Naive B cell (primary cell): ENCODE results near the gene MEIS2. TPM values are rescaled to one million over a fixed set of nuclear protein-coding genes. Genes with fewer than 3 reads are reported as not detected.

Source experiments
- ATAC-seq, 2 donors: fragments of 150-1000 bp; cut with Tn5 transposase; 2 replicates each; pipeline ENCODE4 v1.10.0; 2021; ENCODE audit warnings: low read depth in 2 of 2, mild to moderate bottlenecking in 2 of 2, moderate library complexity in 2 of 2
- DNase-seq: peaks from one replicate; pipeline ENCODE4 v3.0.0; 2022
- H3K27ac Mint-ChIP-seq, 6 donors: one replicate each; pipeline ENCODE4 v1.8.0; 2020 to 2022; ENCODE audit warnings: mild to moderate bottlenecking in 6 of 6, mixed read lengths in 6 of 6, moderate library complexity in 5 of 6, inconsistent platforms in 2 of 6
- H3K27me3 Mint-ChIP-seq, 3 donors: one replicate each; pipeline ENCODE4 v1.8.0; 2021 to 2022; ENCODE audit warnings: mixed read lengths in 3 of 3, mild to moderate bottlenecking in 1 of 3
- H3K36me3 Mint-ChIP-seq, 2 donors: one replicate each; pipeline ENCODE4 v1.8.0; 2020 to 2022; ENCODE audit warnings: mixed read lengths in 2 of 2, inconsistent platforms in 1 of 2, mild to moderate bottlenecking in 1 of 2
- H3K4me1 Mint-ChIP-seq, 3 donors: one replicate each; pipeline ENCODE4 v1.8.0; 2020 to 2022; ENCODE audit warnings: mixed read lengths in 3 of 3, inconsistent platforms in 1 of 3, mild to moderate bottlenecking in 1 of 3, moderate library complexity in 1 of 3
- H3K4me3 Mint-ChIP-seq, 8 donors: one replicate each; pipeline ENCODE4 v1.8.0; 2020 to 2022; ENCODE audit warnings: mild to moderate bottlenecking in 8 of 8, mixed read lengths in 8 of 8, moderate library complexity in 8 of 8, inconsistent platforms in 2 of 8
- H3K9me3 Mint-ChIP-seq, 7 donors: one replicate each; pipeline ENCODE4 v1.8.0; 2020 to 2022; ENCODE audit warnings: mixed read lengths in 7 of 7, mild to moderate bottlenecking in 5 of 7, inconsistent platforms in 2 of 7, moderate library complexity in 1 of 7
- polyA plus RNA-seq, 6 donors: library from polyadenylated mRNA; unstranded; fragments of 300-500 nt; fragmentation: Illumina TruSeq; gene quantifications; one replicate each; pipeline ENCODE4 v1.2.3, GENCODE V29; 2021; ENCODE audit warnings: low read depth in 6 of 6

MEIS2 gene
- polyA plus RNA-seq, 6 donors from 2014 or later = not detected

- no peak overlapping the region for H3K4me3 Mint-ChIP-seq
- no peaks in the 10 kb centered on the region for H3K36me3 Mint-ChIP-seq
- ATAC-seq (no peak), DNase-seq (no peak)
- H3K27ac Mint-ChIP-seq = no peak overlapping the region
- H3K9me3 Mint-ChIP-seq = peaks cover 0 to 1% (median 0%) of the 10 kb centered on the region in 7 donors
- H3K27me3 Mint-ChIP-seq = no peaks in the 10 kb centered on the region
- no peaks in the 10 kb centered on the region for H3K4me1 Mint-ChIP-seq
Observed at GRCh38 chr15:36958606-36959005, 141.7 kb downstream of the MEIS2 start.

- peaks cover 0 to 1% (median 0%) of the 10 kb centered on the region in 7 donors for H3K9me3 Mint-ChIP-seq
- DNase-seq (no peak), ATAC-seq (no peak)
- no peak overlapping the region for H3K4me3 Mint-ChIP-seq
- H3K27me3 Mint-ChIP-seq = no peaks in the 10 kb centered on the region
- no peaks in the 10 kb centered on the region for H3K36me3 Mint-ChIP-seq
- no peaks in the 10 kb centered on the region for H3K4me1 Mint-ChIP-seq
- no peak overlapping the region for H3K27ac Mint-ChIP-seq
Observed at GRCh38 chr15:36954486-36954885, 145.9 kb downstream of the MEIS2 start.

GRCh38 chr15:36953346-36953745 lies 147.0 kb downstream of the MEIS2 start:
- H3K4me3 Mint-ChIP-seq = no peak overlapping the region
- peaks cover 0 to 1% (median 0%) of the 10 kb centered on the region in 7 donors for H3K9me3 Mint-ChIP-seq
- no peak overlapping the region for H3K27ac Mint-ChIP-seq
- no peaks in the 10 kb centered on the region for H3K36me3 Mint-ChIP-seq
- ATAC-seq (no peak), DNase-seq (no peak)
- H3K4me1 Mint-ChIP-seq = no peaks in the 10 kb centered on the region
- no peaks in the 10 kb centered on the region for H3K27me3 Mint-ChIP-seq

- Mint-ChIP-seq H3K36me3 (no peaks in the 10 kb centered on the region), H3K4me1 (no peaks in the 10 kb centered on the region), H3K9me3 (peaks cover 0 to 1% (median 0%) of the 10 kb centered on the region in 7 donors), H3K27ac (no peak overlapping the region), H3K27me3 (no peaks in the 10 kb centered on the region), H3K4me3 (no peak overlapping the region)
- DNase-seq (no peak), ATAC-seq (no peak)
Observed at GRCh38 chr15:36951731-36952247, 148.6 kb downstream of the MEIS2 start.

- Mint-ChIP-seq H3K4me3 (no peak overlapping the region), H3K27ac (no peak overlapping the region), H3K9me3 (no peaks in the 10 kb centered on the region), H3K27me3 (no peaks in the 10 kb centered on the region), H3K36me3 (no peaks in the 10 kb centered on the region), H3K4me1 (no peaks in the 10 kb centered on the region)
- DNase-seq = no peak
- ATAC-seq = no peak
Observed at GRCh38 chr15:36950371-36950770, 150.0 kb downstream of the MEIS2 start.

- no peak overlapping the region for H3K27ac Mint-ChIP-seq
- H3K9me3 Mint-ChIP-seq = peaks cover 0 to 4% (median 0%) of the 10 kb centered on the region in 7 donors
- no peaks in the 10 kb centered on the region for H3K36me3 Mint-ChIP-seq
- H3K4me1 Mint-ChIP-seq = no peaks in the 10 kb centered on the region
- no peak for DNase-seq
- ATAC-seq = no peak
- no peaks in the 10 kb centered on the region for H3K27me3 Mint-ChIP-seq
- H3K4me3 Mint-ChIP-seq = no peak overlapping the region
Observed at GRCh38 chr15:36948982-36949381, 151.4 kb downstream of the MEIS2 start.

GRCh38 chr15:36947035-36947719 lies 153.2 kb downstream of the MEIS2 start:
- ATAC-seq (no peak), DNase-seq (no peak)
- no peak overlapping the region for H3K4me3 Mint-ChIP-seq
- H3K27ac Mint-ChIP-seq = no peak overlapping the region
- H3K4me1 Mint-ChIP-seq = no peaks in the 10 kb centered on the region
- peaks cover 0 to 4% (median 0%) of the 10 kb centered on the region in 7 donors for H3K9me3 Mint-ChIP-seq
- H3K27me3 Mint-ChIP-seq = no peaks in the 10 kb centered on the region
- H3K36me3 Mint-ChIP-seq = no peaks in the 10 kb centered on the region

- H3K27ac Mint-ChIP-seq = no peak overlapping the region
Observed at GRCh38 chr15:36944442-36944841, 155.9 kb downstream of the MEIS2 start.

GRCh38 chr15:36943508-36944361 lies 156.6 kb downstream of the MEIS2 start:
- H3K4me1 Mint-ChIP-seq = no peaks in the 10 kb centered on the region
- no peak overlapping the region for H3K27ac Mint-ChIP-seq
- DNase-seq (no peak), ATAC-seq (no peak)
- H3K4me3 Mint-ChIP-seq = no peak overlapping the region
- H3K27me3 Mint-ChIP-seq = peaks cover 0 to 5% (median 0%) of the 10 kb centered on the region in 3 donors
- H3K36me3 Mint-ChIP-seq = no peaks in the 10 kb centered on the region
- H3K9me3 Mint-ChIP-seq = peaks cover 0 to 7% (median 0%) of the 10 kb centered on the region in 7 donors

More at GRCh38 chr15:36944442-36944841, 155.9 kb downstream of the MEIS2 start:
- Mint-ChIP-seq H3K4me1 (no peaks in the 10 kb centered on the region), H3K4me3 (no peak overlapping the region), H3K36me3 (no peaks in the 10 kb centered on the region), H3K9me3 (peaks cover 0 to 5% (median 0%) of the 10 kb centered on the region in 7 donors), H3K27me3 (no peaks in the 10 kb centered on the region)
- DNase-seq = no peak
- no peak for ATAC-seq

GRCh38 chr15:36942248-36942827 lies 158.0 kb downstream of the MEIS2 start:
- H3K4me1 Mint-ChIP-seq = no peaks in the 10 kb centered on the region
- no peak overlapping the region for H3K4me3 Mint-ChIP-seq
- H3K9me3 Mint-ChIP-seq = peaks cover 0 to 9% (median 0%) of the 10 kb centered on the region in 7 donors
- no peaks in the 10 kb centered on the region for H3K36me3 Mint-ChIP-seq
- H3K27ac Mint-ChIP-seq = no peak overlapping the region
- DNase-seq = no peak
- ATAC-seq = no peak
- H3K27me3 Mint-ChIP-seq = peaks cover 0 to 10% (median 4%) of the 10 kb centered on the region in 3 donors

GRCh38 chr15:36941798-36942197 lies 158.6 kb downstream of the MEIS2 start:
- ATAC-seq = no peak
- Mint-ChIP-seq H3K9me3 (peaks cover 0 to 9% (median 0%) of the 10 kb centered on the region in 7 donors), H3K36me3 (no peaks in the 10 kb centered on the region), H3K4me3 (no peak overlapping the region), H3K27me3 (peaks cover 0 to 10% (median 4%) of the 10 kb centered on the region in 3 donors), H3K4me1 (no peaks in the 10 kb centered on the region), H3K27ac (no peak overlapping the region)
- no peak for DNase-seq

GRCh38 chr15:36940636-36941260 lies 159.6 kb downstream of the MEIS2 start:
- Mint-ChIP-seq H3K27me3 (peaks cover 0 to 10% (median 4%) of the 10 kb centered on the region in 3 donors), H3K36me3 (no peaks in the 10 kb centered on the region), H3K27ac (no peak overlapping the region), H3K4me1 (no peaks in the 10 kb centered on the region), H3K4me3 (no peak overlapping the region), H3K9me3 (peaks cover 0 to 9% (median 0%) of the 10 kb centered on the region in 7 donors)
- DNase-seq (no peak), ATAC-seq (no peak)

GRCh38 chr15:36940219-36940618 lies 160.1 kb downstream of the MEIS2 start:
- no peak overlapping the region for H3K27ac Mint-ChIP-seq
- H3K4me3 Mint-ChIP-seq = no peak overlapping the region
- peaks cover 0 to 9% (median 0%) of the 10 kb centered on the region in 7 donors for H3K9me3 Mint-ChIP-seq
- ATAC-seq (no peak), DNase-seq (no peak)
- no peaks in the 10 kb centered on the region for H3K4me1 Mint-ChIP-seq
- H3K27me3 Mint-ChIP-seq = peaks cover 0 to 10% (median 4%) of the 10 kb centered on the region in 3 donors
- H3K36me3 Mint-ChIP-seq = no peaks in the 10 kb centered on the region
